ENCODE results near the gene CTNNA1.

DNA sequence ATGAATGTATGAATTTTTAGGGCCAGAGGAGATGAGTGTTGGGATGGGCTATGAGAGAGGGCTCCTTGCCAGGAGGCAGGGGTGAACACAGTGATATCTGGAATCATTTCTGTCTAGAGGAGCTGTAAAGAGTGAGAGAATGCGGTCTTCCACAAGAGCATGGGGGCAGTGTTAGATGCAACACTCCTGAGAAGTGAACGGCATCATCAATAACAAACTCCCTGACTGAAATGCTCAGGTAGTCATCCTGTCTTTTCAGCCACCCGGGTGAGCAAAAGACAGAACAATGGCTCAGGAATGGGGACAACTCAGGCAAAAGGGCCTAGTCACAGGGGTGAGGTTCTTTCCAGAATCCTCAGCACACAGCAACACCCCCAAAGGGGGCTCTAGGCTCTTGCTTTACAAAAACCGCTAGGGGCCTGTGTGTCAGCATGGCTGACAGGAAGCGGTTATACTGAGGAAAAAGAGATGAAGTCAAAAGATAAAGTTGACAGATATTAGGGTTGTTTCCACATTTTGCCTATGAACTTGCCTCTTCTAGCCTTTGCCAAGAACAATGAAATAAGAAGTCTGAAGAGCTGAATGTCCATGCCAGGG is 226.6 kb downstream of the CTNNA1 start:
- TF ChIP-seq, protein P1, sequence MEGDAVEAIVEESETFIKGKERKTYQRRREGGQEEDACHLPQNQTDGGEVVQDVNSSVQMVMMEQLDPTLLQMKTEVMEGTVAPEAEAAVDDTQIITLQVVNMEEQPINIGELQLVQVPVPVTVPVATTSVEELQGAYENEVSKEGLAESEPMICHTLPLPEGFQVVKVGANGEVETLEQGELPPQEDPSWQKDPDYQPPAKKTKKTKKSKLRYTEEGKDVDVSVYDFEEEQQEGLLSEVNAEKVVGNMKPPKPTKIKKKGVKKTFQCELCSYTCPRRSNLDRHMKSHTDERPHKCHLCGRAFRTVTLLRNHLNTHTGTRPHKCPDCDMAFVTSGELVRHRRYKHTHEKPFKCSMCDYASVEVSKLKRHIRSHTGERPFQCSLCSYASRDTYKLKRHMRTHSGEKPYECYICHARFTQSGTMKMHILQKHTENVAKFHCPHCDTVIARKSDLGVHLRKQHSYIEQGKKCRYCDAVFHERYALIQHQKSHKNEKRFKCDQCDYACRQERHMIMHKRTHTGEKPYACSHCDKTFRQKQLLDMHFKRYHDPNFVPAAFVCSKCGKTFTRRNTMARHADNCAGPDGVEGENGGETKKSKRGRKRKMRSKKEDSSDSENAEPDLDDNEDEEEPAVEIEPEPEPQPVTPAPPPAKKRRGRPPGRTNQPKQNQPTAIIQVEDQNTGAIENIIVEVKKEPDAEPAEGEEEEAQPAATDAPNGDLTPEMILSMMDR (IDR thresholded peaks at IDR 0.05; ENCODE audit: insufficient read depth, low read length, poor library complexity, severe bottlenecking), result no peak
- TF ChIP-seq EZH2phosphoT487 (conservative IDR thresholded peaks at IDR 0.05; ENCODE audit: low read length), result no peak

All from SU-DHL-6 (cell line).